HepG2 (cell line): Measurements from ENCODE around the gene NEDD4. TPM values are rescaled to one million over a fixed set of nuclear protein-coding genes. Genes with fewer than 3 reads are reported as not detected.

Experiments
- ADNP ChIP-seq: sonication (generic); formaldehyde crosslinking; IDR thresholded peaks from 2 replicates; pipeline ENCODE4 v1.4.0; 2020; ENCODE audit warnings: missing genetic modification reagents
- ARNTL ChIP-seq: sonication (generic); formaldehyde crosslinking; IDR thresholded peaks from 2 replicates; pipeline ENCODE4 v1.4.0; 2020; ENCODE audit warnings: mild to moderate bottlenecking, missing genetic modification reagents
- DNMT3B ChIP-seq: conservative IDR thresholded peaks from 2 replicates; pipeline ENCODE4 v1.6.1; 2016; ENCODE audit warnings: missing biosample characterization, control low read depth
- EHMT2 ChIP-seq: fragments of 200-600 bp; sonication (generic); IDR thresholded peaks from 2 replicates; pipeline ENCODE4 v1.7.0; 2017; ENCODE audit warnings: antibody characterized with exemption, low read depth, low read length, borderline replicate concordance
- HMG20A ChIP-seq: IDR thresholded peaks from 2 replicates; pipeline ENCODE4 v1.6.1; 2016; ENCODE audit warnings: borderline replicate concordance
- HNF4A ChIP-seq: sonication (generic); formaldehyde crosslinking; IDR thresholded peaks from 2 replicates; pipeline ENCODE4 v1.4.0; 2020; ENCODE audit warnings: missing genetic modification reagents
- KDM1A ChIP-seq: IDR thresholded peaks from 2 replicates; pipeline ENCODE4 v1.6.1; 2016; ENCODE audit warnings: missing compliant biosample characterization
- MIER2 ChIP-seq: IDR thresholded peaks from 2 replicates; pipeline ENCODE4 v1.6.1; 2016; ENCODE audit warnings: missing biosample characterization, missing genetic modification reagents
- SIX1 ChIP-seq: sonication (generic); formaldehyde crosslinking; IDR thresholded peaks from 2 replicates; pipeline ENCODE4 v1.4.0; 2020; ENCODE audit warnings: missing genetic modification reagents, borderline replicate concordance
- SMYD3 ChIP-seq: sonication (generic); formaldehyde crosslinking; IDR thresholded peaks from 2 replicates; pipeline ENCODE4 v1.8.1; 2023; ENCODE audit warnings: mild to moderate bottlenecking, missing genetic modification reagents
- polyA plus RNA-seq, 8 experiments: library from polyadenylated mRNA; depleted of rRNA in 3 of 8; stranded (reverse) in 7 of 8; unstranded in 1 of 8; fragments of >200 nt; fragmentation: Illumina TruSeq in 4 of 8; extraction: Trizol in 4 of 8; gene quantifications; 2 replicates each; pipeline versions ENCODE4 v1.2.1 to v1.2.3, GENCODE V29; 2011 to 2016; ENCODE audit warnings: low read depth in 4 of 8, missing spikeins in 1 of 8, mixed read lengths in 1 of 8; ENCODE audit not compliant: insufficient read depth in 1 of 8
- total RNA-seq, 5 experiments: library from RNA; depleted of rRNA; stranded (reverse); fragments of >200 nt; fragmentation: Illumina TruSeq; extraction: Trizol; gene quantifications; 2 replicates each; pipeline ENCODE4 v1.2.3, GENCODE V29; 2016; ENCODE audit warnings: low read depth in 1 of 5
- TF ChIP-seq, protein P1 (sequence below): sonication (generic); formaldehyde crosslinking; IDR thresholded peaks from 2 replicates; pipeline ENCODE4 v1.4.0; 2020; ENCODE audit warnings: low read depth, missing genetic modification reagents
- TF ChIP-seq, protein P2 (sequence below): sonication (generic); formaldehyde crosslinking; IDR thresholded peaks from 2 replicates; pipeline ENCODE4 v1.5.1; 2020; ENCODE audit warnings: mild to moderate bottlenecking, moderate library complexity, missing genetic modification reagents
- TF ChIP-seq, protein P3 (sequence below): sonication (generic); formaldehyde crosslinking; IDR thresholded peaks from 2 replicates; pipeline ENCODE4 v1.5.0; 2020; ENCODE audit warnings: mild to moderate bottlenecking, missing genetic modification reagents
- TF ChIP-seq, protein P4 (sequence below): sonication (generic); formaldehyde crosslinking; IDR thresholded peaks from 2 replicates; pipeline ENCODE4 v1.4.0; 2020; ENCODE audit warnings: missing genetic modification reagents
- TF ChIP-seq, protein P5 (sequence below): IDR thresholded peaks from 2 replicates; pipeline ENCODE4 v1.6.1; 2016; ENCODE audit warnings: low read depth, control low read depth
- TF ChIP-seq, protein P6 (sequence below): sonication (generic); formaldehyde crosslinking; IDR thresholded peaks from 2 replicates; pipeline ENCODE4 v1.4.0; 2020; ENCODE audit warnings: missing genetic modification reagents

The NEDD4 gene
- total and polyA plus RNA-seq, 2 of the 13 experiments (the other 11 are each of a cell fraction or from before 2014, with no cell fraction given): 10.4 to 13.0 TPM

DNA sequence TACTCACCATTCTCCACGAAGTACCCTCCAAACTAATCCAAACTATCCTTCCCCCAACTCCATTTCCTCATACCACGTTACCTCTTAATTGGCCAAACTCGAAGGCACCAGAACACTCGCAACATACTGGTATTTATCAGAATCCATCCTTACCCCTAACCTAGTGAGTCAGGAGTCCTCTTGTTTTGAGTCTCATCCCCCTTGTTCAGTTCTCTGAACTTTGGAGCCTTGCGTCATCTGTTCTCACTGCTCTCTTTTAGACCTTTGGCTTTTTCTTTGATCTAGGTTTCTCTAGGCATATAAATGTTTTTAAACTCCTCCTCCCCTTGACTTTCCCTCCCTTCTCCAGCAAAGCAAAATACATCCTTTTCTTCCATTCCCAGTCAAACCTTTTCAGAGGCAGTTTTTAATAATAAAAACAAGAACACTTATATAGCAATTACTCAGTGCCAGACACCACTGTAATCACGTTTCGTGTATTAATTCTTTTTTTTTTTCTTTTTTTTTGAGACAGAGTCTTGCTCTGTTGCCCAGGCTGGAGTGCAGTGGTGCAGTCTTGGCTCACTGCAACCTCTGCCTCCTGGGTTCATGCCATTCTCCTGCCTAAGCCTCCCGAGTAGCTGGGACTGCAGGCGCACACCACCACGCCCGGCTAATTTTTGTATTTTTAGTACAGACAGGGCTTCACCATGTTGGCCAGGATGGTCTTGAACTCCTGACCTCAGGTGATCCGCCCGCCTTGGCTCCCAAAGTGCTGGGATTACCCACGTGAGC lies 40.7 kb downstream of the NEDD4 start (continued):
- TF ChIP-seq, protein P1, sequence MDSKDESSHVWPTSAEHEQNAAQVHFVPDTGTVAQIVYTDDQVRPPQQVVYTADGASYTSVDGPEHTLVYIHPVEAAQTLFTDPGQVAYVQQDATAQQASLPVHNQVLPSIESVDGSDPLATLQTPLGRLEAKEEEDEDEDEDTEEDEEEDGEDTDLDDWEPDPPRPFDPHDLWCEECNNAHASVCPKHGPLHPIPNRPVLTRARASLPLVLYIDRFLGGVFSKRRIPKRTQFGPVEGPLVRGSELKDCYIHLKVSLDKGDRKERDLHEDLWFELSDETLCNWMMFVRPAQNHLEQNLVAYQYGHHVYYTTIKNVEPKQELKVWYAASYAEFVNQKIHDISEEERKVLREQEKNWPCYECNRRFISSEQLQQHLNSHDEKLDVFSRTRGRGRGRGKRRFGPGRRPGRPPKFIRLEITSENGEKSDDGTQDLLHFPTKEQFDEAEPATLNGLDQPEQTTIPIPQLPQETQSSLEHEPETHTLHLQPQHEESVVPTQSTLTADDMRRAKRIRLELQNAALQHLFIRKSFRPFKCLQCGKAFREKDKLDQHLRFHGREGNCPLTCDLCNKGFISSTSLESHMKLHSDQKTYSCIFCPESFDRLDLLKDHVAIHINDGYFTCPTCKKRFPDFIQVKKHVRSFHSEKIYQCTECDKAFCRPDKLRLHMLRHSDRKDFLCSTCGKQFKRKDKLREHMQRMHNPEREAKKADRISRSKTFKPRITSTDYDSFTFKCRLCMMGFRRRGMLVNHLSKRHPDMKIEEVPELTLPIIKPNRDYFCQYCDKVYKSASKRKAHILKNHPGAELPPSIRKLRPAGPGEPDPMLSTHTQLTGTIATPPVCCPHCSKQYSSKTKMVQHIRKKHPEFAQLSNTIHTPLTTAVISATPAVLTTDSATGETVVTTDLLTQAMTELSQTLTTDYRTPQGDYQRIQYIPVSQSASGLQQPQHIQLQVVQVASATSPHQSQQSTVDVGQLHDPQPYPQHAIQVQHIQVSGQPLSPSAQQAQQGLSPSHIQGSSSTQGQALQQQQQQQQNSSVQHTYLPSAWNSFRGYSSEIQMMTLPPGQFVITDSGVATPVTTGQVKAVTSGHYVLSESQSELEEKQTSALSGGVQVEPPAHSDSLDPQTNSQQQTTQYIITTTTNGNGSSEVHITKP: 0 out of 2 replicates have a peak, but pooled peaks have one; percentile 48
- TF ChIP-seq SIX1 (CRISPR knock-in tag) (peak; percentile 67; the same call in 1 of the 2 replicates), HMG20A (CRISPR knock-in tag) (peak; percentile 85; the same call in 1 of the 2 replicates), DNMT3B (CRISPR knock-in tag) (0 out of 2 replicates have a peak, but pooled peaks have one; percentile 40), ARNTL (CRISPR knock-in tag) (0 out of 2 replicates have a peak, but pooled peaks have one; percentile 51), SMYD3 (CRISPR knock-in tag) (0 out of 2 replicates have a peak, but pooled peaks have one; percentile 21), HNF4A (CRISPR knock-in tag) (peak; percentile 98), KDM1A (CRISPR knock-in tag) (peak; percentile 74; the same call in 1 of the 2 replicates), MIER2 (peak; percentile 50; the same call in 1 of the 2 replicates), EHMT2 (peak; percentile 52; the same call in 1 of the 2 replicates), ADNP (peak; percentile 73)
- TF ChIP-seq, protein P2, sequence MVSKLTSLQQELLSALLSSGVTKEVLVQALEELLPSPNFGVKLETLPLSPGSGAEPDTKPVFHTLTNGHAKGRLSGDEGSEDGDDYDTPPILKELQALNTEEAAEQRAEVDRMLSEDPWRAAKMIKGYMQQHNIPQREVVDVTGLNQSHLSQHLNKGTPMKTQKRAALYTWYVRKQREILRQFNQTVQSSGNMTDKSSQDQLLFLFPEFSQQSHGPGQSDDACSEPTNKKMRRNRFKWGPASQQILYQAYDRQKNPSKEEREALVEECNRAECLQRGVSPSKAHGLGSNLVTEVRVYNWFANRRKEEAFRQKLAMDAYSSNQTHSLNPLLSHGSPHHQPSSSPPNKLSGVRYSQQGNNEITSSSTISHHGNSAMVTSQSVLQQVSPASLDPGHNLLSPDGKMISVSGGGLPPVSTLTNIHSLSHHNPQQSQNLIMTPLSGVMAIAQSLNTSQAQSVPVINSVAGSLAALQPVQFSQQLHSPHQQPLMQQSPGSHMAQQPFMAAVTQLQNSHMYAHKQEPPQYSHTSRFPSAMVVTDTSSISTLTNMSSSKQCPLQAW: 0 out of 2 replicates have a peak, but pooled peaks have one; percentile 19
- TF ChIP-seq, protein P3, sequence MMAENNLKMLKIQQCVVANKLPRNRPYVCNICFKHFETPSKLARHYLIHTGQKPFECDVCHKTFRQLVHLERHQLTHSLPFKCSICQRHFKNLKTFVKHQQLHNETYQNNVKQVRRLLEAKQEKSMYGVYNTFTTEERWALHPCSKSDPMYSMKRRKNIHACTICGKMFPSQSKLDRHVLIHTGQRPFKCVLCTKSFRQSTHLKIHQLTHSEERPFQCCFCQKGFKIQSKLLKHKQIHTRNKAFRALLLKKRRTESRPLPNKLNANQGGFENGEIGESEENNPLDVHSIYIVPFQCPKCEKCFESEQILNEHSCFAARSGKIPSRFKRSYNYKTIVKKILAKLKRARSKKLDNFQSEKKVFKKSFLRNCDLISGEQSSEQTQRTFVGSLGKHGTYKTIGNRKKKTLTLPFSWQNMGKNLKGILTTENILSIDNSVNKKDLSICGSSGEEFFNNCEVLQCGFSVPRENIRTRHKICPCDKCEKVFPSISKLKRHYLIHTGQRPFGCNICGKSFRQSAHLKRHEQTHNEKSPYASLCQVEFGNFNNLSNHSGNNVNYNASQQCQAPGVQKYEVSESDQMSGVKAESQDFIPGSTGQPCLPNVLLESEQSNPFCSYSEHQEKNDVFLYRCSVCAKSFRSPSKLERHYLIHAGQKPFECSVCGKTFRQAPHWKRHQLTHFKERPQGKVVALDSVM (CRISPR knock-in tag): 0 out of 2 replicates have a peak, but pooled peaks have one; percentile 23
- TF ChIP-seq, protein P4, sequence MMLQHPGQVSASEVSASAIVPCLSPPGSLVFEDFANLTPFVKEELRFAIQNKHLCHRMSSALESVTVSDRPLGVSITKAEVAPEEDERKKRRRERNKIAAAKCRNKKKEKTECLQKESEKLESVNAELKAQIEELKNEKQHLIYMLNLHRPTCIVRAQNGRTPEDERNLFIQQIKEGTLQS (CRISPR knock-in tag): peak; percentile 88
- TF ChIP-seq, protein P5, sequence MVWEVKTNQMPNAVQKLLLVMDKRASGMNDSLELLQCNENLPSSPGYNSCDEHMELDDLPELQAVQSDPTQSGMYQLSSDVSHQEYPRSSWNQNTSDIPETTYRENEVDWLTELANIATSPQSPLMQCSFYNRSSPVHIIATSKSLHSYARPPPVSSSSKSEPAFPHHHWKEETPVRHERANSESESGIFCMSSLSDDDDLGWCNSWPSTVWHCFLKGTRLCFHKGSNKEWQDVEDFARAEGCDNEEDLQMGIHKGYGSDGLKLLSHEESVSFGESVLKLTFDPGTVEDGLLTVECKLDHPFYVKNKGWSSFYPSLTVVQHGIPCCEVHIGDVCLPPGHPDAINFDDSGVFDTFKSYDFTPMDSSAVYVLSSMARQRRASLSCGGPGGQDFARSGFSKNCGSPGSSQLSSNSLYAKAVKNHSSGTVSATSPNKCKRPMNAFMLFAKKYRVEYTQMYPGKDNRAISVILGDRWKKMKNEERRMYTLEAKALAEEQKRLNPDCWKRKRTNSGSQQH (CRISPR knock-in tag): 0 out of 2 replicates have a peak, but pooled peaks have one; percentile 34
- TF ChIP-seq, protein P6, sequence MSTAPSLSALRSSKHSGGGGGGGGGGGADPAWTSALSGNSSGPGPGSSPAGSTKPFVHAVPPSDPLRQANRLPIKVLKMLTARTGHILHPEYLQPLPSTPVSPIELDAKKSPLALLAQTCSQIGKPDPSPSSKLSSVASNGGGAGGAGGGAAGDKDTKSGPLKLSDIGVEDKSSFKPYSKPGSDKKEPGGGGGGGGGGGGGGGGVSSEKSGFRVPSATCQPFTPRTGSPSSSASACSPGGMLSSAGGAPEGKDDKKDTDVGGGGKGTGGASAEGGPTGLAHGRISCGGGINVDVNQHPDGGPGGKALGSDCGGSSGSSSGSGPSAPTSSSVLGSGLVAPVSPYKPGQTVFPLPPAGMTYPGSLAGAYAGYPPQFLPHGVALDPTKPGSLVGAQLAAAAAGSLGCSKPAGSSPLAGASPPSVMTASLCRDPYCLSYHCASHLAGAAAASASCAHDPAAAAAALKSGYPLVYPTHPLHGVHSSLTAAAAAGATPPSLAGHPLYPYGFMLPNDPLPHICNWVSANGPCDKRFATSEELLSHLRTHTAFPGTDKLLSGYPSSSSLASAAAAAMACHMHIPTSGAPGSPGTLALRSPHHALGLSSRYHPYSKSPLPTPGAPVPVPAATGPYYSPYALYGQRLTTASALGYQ: peak; percentile 57; the same call in 1 of the 2 replicates
